GM10266 (cell line): Measurements from ENCODE around the gene UNC13D.

Experiments used
- DNase-seq: peaks from one replicate; pipeline ENCODE4 v3.0.0; 2012; ENCODE audit errors: extremely low spot score
- CTCF ChIP-seq: IDR thresholded peaks from 2 replicates; pipeline ENCODE4 v1.5.1; 2012; ENCODE audit warnings: mild to moderate bottlenecking, low read depth; ENCODE audit not compliant: control insufficient read depth, insufficient read depth; ENCODE audit errors: missing control alignments

UNC13D gene

DNA sequence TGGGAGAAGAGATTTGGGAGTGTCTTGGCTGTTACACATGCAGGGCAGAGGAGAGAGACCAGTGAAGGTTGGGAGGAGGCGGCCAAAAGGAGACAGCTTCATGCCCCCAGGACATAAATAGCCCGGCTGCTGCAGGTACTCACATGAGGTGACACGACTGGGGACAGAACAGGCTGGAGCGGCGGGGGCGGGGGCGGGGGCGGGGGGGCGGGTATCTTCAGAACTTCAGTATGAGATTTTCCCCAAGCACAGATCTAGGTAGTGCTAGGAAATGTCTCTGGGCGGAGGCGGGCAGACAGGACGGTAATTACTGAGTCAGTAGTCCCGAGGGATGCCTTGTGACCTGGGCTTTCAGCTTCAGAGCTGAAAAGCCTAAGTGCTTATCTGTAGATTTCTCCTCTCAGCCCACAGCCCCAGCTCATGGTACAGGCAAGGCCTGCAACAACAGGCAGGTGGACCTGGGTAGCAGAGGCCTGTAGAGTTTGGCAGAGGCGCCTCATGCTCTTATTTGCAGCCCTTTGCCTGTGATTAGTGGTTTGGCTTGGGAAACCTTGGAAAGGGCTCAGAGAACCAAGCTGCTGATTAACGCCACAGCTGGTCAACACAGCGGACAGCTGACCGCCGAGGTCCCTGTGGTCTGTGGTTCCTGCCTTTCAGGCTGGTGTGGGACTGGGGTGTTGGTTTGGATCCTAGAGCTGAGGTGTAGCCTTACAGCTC, 35.1 kb downstream of the UNC13D start:
- no peak for TF ChIP-seq CTCF
- DNase-seq = peak; percentile 63

DNA sequence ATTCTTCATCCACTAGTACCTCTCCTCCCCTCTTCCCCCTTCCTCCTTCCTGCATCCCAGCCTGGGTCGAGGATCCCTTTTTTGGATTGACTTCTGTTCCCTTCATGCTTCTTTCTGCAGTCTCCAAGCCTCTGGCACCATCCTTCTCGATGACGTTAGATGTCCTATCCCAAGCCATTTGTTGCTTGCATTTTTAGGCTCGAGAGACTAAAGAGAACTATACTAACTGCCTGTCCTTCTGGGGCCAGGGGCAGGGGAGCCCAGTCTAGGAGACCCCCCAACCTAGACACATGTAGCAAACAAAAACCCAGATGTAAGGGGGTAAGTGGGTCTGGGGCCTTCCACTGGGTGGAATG, 35.7 kb downstream of the UNC13D start:
- no peak for DNase-seq
- TF ChIP-seq CTCF = no peak

DNA sequence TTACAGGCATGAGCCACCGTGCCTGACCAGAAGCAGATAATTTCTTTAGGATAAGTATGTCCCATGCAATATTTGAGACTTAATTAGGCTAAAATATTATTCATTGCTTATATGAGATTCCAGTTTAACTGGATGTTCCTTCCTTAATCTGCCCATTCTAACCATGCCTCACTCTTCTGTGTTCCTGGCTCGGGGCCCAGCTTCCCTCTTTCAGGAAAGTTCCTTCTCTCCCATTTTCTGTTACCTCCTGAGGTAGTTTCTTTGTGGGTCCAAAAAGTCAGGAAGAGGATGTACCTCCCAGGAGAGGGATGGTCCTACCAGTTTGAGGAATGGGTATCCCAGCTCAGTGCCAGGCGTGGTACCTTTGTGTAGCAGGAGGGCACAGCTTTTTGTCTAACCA, 36.3 kb downstream of the UNC13D start:
- DNase-seq = no peak
- TF ChIP-seq CTCF = no peak

DNA sequence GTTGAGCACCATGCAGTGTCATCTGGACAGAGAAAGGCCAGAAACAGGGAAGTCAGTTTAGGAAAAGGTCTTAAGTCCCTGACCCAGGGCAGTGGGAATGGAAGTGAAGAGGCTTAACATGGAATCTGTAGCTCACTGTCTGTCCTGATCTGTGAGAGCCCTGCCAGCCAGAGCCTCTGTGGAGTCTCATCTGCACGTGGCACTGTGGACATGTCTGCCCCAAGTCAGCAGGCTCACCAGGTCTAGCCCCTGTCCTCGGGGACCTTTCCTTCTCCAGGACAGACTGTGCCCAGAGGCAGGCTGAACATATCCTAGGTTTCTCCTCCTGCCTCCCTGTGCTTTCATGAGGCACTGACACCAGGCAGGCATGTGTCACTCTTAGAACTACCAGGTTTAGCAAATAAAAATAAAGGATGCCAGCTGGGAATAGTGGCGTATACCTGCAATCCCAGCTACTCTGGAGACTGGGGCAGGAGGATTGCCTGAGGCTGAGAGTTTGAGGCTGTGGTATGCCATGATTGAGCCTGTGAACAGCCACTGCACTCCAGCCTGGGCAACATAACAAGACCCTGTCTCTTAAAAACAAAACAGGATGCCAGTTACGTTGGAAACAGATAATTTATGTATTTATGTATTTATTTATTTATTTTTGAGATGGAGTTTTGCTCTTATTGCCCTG, 37.2 kb downstream of the UNC13D start:
- DNase-seq = no peak

GRCh38 chr17:75803883-75804282, 40.3 kb downstream of the UNC13D start:
- TF ChIP-seq CTCF = no peak
- no peak for DNase-seq

More for the DNA sequence above, 37.2 kb downstream of the UNC13D start:
- no peak for TF ChIP-seq CTCF

DNA sequence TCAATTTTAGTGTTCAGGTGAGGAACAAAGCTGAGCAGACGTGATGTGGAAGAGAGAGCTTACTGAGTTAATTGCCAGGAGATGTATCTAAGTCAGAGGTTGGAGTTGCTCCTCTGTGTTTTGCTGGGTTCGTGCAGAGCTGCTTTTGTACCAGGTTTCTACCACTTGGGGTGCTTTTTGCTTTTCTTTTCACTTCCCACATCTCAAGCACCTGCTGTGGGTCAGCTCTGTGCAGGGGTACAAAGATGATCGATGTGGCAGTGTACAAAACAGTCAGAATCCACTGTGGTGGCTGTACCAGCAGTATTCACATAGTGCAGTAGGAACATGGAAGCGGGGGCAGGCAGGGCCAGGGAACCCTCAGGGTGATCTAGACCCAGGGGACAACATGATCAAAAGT, 44.8 kb downstream of the UNC13D start:
- TF ChIP-seq CTCF = no peak
- no peak for DNase-seq
